Measurements from ENCODE around the gene CDC5L. TPM values are rescaled to one million over a fixed set of nuclear protein-coding genes. Genes with fewer than 3 reads are reported as not detected.

Gene CDC5L
- total and polyA plus RNA-seq, 2 experiments from 2014 or later = 27.0 to 32.5 TPM

DNA sequence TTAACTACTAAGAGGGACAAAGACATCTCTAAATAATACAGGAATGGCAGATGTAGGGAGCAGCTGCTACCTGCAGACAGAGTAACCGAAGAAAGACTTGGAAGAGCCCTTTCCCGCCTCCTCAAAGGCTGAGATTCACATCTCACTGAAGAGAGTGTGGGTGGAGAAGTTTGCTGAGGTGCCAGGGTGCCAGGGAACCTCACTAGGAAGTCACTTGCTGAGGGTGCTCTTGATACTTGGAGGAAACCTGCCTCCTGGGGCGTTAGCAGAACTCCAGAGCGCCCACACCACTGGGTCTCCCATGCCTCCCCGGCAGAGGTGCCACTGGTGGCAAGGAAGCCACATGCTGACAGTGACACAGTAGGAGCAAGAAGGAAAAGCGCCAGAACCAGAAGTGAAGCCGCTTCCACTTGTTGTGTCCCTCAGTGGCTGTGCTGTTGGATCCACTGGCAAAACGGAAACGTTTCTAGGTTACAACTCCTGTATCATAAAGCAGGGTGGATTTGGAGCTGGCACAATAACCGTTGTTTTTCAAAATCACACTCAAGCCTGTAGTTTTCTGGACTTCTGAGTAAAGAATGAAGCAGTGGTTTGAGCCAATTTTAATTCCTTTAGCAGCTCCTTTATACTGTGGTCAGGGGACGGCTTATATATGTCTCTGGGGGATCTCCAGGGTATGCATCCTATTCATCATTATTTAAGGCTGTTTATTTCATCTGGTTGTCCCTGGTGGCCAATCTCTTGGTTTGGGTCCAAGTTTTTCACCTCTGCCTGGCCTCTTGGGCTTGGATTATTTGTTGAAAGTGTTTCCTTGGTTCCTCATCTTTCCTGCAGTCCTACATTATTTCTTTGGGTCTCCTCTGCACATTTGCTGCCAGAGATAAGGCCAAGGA is 64.5 kb downstream of the CDC5L start:
- Histone ChIP-seq H3K27ac (ENCODE audit: low read depth) (no peak overlapping the region), H3K9me2 (ENCODE audit: insufficient read depth) (no peaks in the 10 kb centered on the region), H2AFZ (no peak overlapping the region), H3K4me3 (no peak overlapping the region), H3K36me3 (ENCODE audit: insufficient read depth) (peaks cover 6% of the 10 kb centered on the region; the same call in 1 of the 2 replicates), H3K4me1 (ENCODE audit: insufficient read depth) (no peaks in the 10 kb centered on the region), H4K20me1 (replicated peaks; ENCODE audit: insufficient read depth) (no peaks in the 10 kb centered on the region), H3K79me2 (replicated peaks; ENCODE audit: insufficient read depth) (no peaks in the 10 kb centered on the region), H3K4me2 (no peak overlapping the region), H3K27me3 (ENCODE audit: insufficient read depth) (no peaks in the 10 kb centered on the region), H3F3A (replicated peaks; ENCODE audit: low read depth) (no peaks in the 10 kb centered on the region)
- Mint-ChIP-seq H3K9me3 (no peaks in the 10 kb centered on the region), H3K36me3 (ENCODE audit: low read depth) (peaks cover 10% of the 10 kb centered on the region; the same call in 2 of the 3 replicates), H3K27ac (no peak overlapping the region; the same call in 1 of the 2 replicates), H3K4me3 (no peak overlapping the region), H3K27me3 (ENCODE audit: insufficient read depth, low read depth, poor library complexity) (no peaks in the 10 kb centered on the region), H3K4me1 (no peaks in the 10 kb centered on the region)
- TF ChIP-seq ZNF114 (CRISPR knock-in tag; IDR thresholded peaks at IDR 0.05) (no peak), NANOG (IDR thresholded peaks at IDR 0.05; ENCODE audit: borderline replicate concordance) (no peak), EZH2phosphoT487 (IDR thresholded peaks at IDR 0.05; ENCODE audit: unreplicated experiment) (no peak), JUNB (IDR thresholded peaks at IDR 0.05; ENCODE audit: unreplicated experiment) (no peak), STAT1 (IDR thresholded peaks at IDR 0.05; ENCODE audit: unreplicated experiment) (no peak), CREB1 (CRISPR knock-in tag; IDR thresholded peaks at IDR 0.05; ENCODE audit: low read depth) (no peak), POLR2AphosphoS5 (IDR thresholded peaks at IDR 0.05; ENCODE audit: low read depth) (no peak), ZNF331 (CRISPR knock-in tag; IDR thresholded peaks at IDR 0.05; ENCODE audit: low read depth) (no peak), EZH2 (IDR thresholded peaks at IDR 0.05; ENCODE audit: low read depth, unreplicated experiment) (no peak)
- TF ChIP-seq, protein P1, sequence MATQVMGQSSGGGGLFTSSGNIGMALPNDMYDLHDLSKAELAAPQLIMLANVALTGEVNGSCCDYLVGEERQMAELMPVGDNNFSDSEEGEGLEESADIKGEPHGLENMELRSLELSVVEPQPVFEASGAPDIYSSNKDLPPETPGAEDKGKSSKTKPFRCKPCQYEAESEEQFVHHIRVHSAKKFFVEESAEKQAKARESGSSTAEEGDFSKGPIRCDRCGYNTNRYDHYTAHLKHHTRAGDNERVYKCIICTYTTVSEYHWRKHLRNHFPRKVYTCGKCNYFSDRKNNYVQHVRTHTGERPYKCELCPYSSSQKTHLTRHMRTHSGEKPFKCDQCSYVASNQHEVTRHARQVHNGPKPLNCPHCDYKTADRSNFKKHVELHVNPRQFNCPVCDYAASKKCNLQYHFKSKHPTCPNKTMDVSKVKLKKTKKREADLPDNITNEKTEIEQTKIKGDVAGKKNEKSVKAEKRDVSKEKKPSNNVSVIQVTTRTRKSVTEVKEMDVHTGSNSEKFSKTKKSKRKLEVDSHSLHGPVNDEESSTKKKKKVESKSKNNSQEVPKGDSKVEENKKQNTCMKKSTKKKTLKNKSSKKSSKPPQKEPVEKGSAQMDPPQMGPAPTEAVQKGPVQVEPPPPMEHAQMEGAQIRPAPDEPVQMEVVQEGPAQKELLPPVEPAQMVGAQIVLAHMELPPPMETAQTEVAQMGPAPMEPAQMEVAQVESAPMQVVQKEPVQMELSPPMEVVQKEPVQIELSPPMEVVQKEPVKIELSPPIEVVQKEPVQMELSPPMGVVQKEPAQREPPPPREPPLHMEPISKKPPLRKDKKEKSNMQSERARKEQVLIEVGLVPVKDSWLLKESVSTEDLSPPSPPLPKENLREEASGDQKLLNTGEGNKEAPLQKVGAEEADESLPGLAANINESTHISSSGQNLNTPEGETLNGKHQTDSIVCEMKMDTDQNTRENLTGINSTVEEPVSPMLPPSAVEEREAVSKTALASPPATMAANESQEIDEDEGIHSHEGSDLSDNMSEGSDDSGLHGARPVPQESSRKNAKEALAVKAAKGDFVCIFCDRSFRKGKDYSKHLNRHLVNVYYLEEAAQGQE (IDR thresholded peaks at IDR 0.05; ENCODE audit: unreplicated experiment) = no peak
- TF ChIP-seq, protein P2, sequence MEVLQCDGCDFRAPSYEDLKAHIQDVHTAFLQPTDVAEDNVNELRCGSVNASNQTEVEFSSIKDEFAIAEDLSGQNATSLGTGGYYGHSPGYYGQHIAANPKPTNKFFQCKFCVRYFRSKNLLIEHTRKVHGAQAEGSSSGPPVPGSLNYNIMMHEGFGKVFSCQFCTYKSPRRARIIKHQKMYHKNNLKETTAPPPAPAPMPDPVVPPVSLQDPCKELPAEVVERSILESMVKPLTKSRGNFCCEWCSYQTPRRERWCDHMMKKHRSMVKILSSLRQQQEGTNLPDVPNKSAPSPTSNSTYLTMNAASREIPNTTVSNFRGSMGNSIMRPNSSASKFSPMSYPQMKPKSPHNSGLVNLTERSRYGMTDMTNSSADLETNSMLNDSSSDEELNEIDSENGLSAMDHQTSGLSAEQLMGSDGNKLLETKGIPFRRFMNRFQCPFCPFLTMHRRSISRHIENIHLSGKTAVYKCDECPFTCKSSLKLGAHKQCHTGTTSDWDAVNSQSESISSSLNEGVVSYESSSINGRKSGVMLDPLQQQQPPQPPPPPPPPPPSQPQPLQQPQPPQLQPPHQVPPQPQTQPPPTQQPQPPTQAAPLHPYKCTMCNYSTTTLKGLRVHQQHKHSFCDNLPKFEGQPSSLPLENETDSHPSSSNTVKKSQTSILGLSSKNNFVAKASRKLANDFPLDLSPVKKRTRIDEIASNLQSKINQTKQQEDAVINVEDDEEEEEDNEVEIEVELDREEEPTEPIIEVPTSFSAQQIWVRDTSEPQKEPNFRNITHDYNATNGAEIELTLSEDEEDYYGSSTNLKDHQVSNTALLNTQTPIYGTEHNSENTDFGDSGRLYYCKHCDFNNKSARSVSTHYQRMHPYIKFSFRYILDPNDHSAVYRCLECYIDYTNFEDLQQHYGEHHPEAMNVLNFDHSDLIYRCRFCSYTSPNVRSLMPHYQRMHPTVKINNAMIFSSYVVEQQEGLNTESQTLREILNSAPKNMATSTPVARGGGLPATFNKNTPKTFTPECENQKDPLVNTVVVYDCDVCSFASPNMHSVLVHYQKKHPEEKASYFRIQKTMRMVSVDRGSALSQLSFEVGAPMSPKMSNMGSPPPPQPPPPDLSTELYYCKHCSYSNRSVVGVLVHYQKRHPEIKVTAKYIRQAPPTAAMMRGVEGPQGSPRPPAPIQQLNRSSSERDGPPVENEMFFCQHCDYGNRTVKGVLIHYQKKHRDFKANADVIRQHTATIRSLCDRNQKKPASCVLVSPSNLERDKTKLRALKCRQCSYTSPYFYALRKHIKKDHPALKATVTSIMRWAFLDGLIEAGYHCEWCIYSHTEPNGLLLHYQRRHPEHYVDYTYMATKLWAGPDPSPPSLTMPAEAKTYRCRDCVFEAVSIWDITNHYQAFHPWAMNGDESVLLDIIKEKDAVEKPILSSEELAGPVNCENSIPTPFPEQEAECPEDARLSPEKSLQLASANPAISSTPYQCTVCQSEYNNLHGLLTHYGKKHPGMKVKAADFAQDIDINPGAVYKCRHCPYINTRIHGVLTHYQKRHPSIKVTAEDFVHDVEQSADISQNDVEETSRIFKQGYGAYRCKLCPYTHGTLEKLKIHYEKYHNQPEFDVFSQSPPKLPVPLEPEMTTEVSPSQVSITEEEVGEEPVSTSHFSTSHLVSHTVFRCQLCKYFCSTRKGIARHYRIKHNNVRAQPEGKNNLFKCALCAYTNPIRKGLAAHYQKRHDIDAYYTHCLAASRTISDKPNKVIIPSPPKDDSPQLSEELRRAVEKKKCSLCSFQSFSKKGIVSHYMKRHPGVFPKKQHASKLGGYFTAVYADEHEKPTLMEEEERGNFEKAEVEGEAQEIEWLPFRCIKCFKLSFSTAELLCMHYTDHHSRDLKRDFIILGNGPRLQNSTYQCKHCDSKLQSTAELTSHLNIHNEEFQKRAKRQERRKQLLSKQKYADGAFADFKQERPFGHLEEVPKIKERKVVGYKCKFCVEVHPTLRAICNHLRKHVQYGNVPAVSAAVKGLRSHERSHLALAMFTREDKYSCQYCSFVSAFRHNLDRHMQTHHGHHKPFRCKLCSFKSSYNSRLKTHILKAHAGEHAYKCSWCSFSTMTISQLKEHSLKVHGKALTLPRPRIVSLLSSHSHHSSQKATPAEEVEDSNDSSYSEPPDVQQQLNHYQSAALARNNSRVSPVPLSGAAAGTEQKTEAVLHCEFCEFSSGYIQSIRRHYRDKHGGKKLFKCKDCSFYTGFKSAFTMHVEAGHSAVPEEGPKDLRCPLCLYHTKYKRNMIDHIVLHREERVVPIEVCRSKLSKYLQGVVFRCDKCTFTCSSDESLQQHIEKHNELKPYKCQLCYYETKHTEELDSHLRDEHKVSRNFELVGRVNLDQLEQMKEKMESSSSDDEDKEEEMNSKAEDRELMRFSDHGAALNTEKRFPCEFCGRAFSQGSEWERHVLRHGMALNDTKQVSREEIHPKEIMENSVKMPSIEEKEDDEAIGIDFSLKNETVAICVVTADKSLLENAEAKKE (CRISPR knock-in tag; IDR thresholded peaks at IDR 0.05) = no peak
- TF ChIP-seq, protein P3, sequence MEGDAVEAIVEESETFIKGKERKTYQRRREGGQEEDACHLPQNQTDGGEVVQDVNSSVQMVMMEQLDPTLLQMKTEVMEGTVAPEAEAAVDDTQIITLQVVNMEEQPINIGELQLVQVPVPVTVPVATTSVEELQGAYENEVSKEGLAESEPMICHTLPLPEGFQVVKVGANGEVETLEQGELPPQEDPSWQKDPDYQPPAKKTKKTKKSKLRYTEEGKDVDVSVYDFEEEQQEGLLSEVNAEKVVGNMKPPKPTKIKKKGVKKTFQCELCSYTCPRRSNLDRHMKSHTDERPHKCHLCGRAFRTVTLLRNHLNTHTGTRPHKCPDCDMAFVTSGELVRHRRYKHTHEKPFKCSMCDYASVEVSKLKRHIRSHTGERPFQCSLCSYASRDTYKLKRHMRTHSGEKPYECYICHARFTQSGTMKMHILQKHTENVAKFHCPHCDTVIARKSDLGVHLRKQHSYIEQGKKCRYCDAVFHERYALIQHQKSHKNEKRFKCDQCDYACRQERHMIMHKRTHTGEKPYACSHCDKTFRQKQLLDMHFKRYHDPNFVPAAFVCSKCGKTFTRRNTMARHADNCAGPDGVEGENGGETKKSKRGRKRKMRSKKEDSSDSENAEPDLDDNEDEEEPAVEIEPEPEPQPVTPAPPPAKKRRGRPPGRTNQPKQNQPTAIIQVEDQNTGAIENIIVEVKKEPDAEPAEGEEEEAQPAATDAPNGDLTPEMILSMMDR (conservative IDR thresholded peaks at IDR 0.05; ENCODE audit: low read depth in 2 of 2) = no peak
- TF ChIP-seq, protein P4, sequence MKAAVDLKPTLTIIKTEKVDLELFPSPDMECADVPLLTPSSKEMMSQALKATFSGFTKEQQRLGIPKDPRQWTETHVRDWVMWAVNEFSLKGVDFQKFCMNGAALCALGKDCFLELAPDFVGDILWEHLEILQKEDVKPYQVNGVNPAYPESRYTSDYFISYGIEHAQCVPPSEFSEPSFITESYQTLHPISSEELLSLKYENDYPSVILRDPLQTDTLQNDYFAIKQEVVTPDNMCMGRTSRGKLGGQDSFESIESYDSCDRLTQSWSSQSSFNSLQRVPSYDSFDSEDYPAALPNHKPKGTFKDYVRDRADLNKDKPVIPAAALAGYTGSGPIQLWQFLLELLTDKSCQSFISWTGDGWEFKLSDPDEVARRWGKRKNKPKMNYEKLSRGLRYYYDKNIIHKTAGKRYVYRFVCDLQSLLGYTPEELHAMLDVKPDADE (IDR thresholded peaks at IDR 0.05) = no peak
- no peak for DNase-seq (ENCODE audit: low spot score)
- ATAC-seq = no peak

All from GM23338 (cell line).